ENCODE measurements around the gene TMEM213.

DNA sequence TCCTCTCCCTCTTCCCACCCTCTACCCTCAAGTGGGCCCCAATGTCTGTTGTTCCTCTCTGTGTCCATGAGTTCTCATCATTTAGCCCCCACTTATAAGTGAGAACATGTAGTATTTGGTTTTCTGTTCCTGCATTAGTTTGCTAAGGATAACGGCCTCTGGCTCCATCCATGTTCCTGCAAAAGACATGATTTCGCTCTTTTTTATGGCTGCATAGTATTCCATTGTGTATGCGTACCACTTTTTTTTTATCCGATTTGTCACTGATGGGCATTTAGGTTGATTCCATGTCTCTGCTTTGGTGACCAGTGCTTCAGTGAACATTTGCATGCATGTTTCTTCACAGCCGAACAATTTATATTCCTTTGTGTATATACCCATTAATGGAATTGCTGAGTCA, 51.9 kb downstream of the TMEM213 start:
- TF ChIP-seq, protein P1, sequence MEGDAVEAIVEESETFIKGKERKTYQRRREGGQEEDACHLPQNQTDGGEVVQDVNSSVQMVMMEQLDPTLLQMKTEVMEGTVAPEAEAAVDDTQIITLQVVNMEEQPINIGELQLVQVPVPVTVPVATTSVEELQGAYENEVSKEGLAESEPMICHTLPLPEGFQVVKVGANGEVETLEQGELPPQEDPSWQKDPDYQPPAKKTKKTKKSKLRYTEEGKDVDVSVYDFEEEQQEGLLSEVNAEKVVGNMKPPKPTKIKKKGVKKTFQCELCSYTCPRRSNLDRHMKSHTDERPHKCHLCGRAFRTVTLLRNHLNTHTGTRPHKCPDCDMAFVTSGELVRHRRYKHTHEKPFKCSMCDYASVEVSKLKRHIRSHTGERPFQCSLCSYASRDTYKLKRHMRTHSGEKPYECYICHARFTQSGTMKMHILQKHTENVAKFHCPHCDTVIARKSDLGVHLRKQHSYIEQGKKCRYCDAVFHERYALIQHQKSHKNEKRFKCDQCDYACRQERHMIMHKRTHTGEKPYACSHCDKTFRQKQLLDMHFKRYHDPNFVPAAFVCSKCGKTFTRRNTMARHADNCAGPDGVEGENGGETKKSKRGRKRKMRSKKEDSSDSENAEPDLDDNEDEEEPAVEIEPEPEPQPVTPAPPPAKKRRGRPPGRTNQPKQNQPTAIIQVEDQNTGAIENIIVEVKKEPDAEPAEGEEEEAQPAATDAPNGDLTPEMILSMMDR (conservative IDR thresholded peaks at IDR 0.05), result no peak
- no peak for TF ChIP-seq EZH2 (IDR thresholded peaks at IDR 0.05; ENCODE audit: low read depth)
